Vagina (tissue), 2 donors: ENCODE data around the gene ZNF536. TPM values are rescaled to one million over a fixed set of nuclear protein-coding genes. Genes with fewer than 3 reads are reported as not detected.
A peak's percentile ranks its signal among the peaks of the same experiment; 100 is the strongest.

Experiments used
- DNase-seq, 2 donors: peaks; one replicate each; pipeline ENCODE4 v3.0.0-alpha.2; 2017; ENCODE audit errors: extremely low spot score in 2 of 2
- H3K27ac ChIP-seq: fragments of 200-600 bp; sonication (generic); one replicate; pipeline ENCODE4 v1.5.1; 2019
- H3K27me3 ChIP-seq: fragments of 200-600 bp; sonication (generic); one replicate; pipeline ENCODE4 v1.5.1; 2019
- H3K36me3 ChIP-seq, 2 donors: fragments of 200-600 bp; sonication (generic); one replicate each; pipeline ENCODE4 v1.5.1; 2017 to 2019
- H3K4me1 ChIP-seq: fragments of 200-600 bp; sonication (generic); one replicate; pipeline ENCODE4 v1.5.1; 2019
- H3K4me3 ChIP-seq, 2 donors: fragments of 200-600 bp; sonication (generic); 1 replicate in 1 of 2; 2 replicates in 1 of 2; pipeline ENCODE4 v1.5.1; 2016 to 2019
- H3K9me3 ChIP-seq: fragments of 200-600 bp; sonication (generic); one replicate; pipeline ENCODE4 v1.5.1; 2019
- POLR2A ChIP-seq, 2 donors: fragments of 450-650 bp; IDR thresholded peaks; one replicate each; pipeline ENCODE4 v1.6.1; 2017; ENCODE audit warnings: antibody characterized with exemption in 2 of 2, mild to moderate bottlenecking in 2 of 2, moderate library complexity in 2 of 2
- POLR2AphosphoS5 ChIP-seq, 2 donors: sonication (generic); formaldehyde crosslinking; IDR thresholded peaks; one replicate each; pipeline ENCODE4 v1.9.0; 2017; ENCODE audit warnings: antibody characterized with exemption in 2 of 2, mild to moderate bottlenecking in 2 of 2, low read depth in 1 of 2; ENCODE audit not compliant: insufficient read depth in 1 of 2
- intact Hi-C: fragments of 100-400 bp; cut with DNase I; formaldehyde crosslinking; loops from one replicate; pipeline ENCODE4 v1.15.1; 2023
- total RNA-seq: library from RNA; depleted of rRNA; stranded (reverse); fragments of >200 nt; gene quantifications from one replicate; pipeline ENCODE4 v1.2.3, GENCODE V29; 2016
- TF ChIP-seq, protein P1 (sequence below), 3 experiments: fragments of 450-650 bp in 2 of 3; fragments of 200-600 bp in 1 of 3; sonication (generic) in 1 of 3; IDR thresholded peaks; one replicate each; pipeline ENCODE4 v1.5.1; 2017 to 2019; ENCODE audit warnings: antibody characterized with exemption in 3 of 3, mild to moderate bottlenecking in 2 of 3, moderate library complexity in 2 of 3

Gene ZNF536
- total RNA-seq, 1 donor from 2014 or later: 2.5 TPM

DNA sequence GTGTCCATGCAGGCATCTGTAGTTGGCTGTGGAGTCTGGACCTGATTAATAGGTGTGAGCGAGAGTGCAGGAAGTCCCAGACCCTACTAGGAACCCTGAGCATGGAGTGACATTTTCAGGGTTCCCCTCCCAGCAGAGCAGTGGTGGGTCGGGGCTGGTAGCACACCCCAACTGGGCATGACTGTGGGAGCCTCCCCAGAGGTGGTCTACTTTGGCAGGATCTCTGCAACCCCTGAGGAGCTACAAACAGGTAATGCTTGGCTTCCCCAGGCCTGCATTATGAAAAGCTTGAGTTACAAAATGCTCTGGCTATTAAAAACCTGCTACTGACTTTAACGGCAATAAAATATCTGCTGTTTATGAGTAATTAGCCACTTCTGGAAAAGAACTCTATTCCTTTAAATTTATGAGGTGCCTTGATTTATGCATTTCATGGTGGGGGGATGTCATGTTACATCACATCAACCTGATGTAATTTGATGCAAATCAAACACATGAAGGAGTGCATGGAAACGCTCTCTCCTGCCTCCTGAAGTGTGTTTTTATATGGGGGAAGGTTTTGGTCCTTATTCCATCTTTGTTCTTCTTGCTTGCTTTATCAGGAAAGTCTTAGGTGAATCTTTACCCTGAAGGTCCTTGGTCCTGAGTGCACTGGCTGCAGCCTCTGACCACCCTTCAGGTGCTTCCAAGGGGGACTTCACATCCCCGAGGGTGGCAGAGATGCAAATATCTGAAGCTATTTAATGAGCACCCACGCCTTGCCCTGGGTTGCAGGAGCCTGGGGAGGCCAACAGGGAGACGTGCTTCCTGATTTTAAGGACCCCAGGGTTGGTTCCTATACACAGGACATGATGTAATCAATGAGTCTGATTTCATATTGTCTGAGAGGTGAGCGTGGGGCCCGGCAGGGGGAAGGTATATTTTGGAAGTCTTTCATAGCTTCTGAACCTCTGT is 54.0 kb downstream of the ZNF536 start:
- Histone ChIP-seq H3K27me3 (no peaks in the 10 kb centered on the region), H3K4me3 (no peak overlapping the region), H3K27ac (no peak overlapping the region), H3K9me3 (no peaks in the 10 kb centered on the region), H3K36me3 (no peaks in the 10 kb centered on the region), H3K4me1 (no peaks in the 10 kb centered on the region)
- intact Hi-C loops: no loop called here
- DNase-seq: no peak
- TF ChIP-seq, protein P1, sequence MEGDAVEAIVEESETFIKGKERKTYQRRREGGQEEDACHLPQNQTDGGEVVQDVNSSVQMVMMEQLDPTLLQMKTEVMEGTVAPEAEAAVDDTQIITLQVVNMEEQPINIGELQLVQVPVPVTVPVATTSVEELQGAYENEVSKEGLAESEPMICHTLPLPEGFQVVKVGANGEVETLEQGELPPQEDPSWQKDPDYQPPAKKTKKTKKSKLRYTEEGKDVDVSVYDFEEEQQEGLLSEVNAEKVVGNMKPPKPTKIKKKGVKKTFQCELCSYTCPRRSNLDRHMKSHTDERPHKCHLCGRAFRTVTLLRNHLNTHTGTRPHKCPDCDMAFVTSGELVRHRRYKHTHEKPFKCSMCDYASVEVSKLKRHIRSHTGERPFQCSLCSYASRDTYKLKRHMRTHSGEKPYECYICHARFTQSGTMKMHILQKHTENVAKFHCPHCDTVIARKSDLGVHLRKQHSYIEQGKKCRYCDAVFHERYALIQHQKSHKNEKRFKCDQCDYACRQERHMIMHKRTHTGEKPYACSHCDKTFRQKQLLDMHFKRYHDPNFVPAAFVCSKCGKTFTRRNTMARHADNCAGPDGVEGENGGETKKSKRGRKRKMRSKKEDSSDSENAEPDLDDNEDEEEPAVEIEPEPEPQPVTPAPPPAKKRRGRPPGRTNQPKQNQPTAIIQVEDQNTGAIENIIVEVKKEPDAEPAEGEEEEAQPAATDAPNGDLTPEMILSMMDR (IDR thresholded peaks at IDR 0.05): no peak
- TF ChIP-seq POLR2AphosphoS5 (IDR thresholded peaks at IDR 0.05; ENCODE audit: insufficient read depth in 1 of 2, low read depth in 1 of 2) (no peak), POLR2A (IDR thresholded peaks at IDR 0.05) (no peak)

DNA sequence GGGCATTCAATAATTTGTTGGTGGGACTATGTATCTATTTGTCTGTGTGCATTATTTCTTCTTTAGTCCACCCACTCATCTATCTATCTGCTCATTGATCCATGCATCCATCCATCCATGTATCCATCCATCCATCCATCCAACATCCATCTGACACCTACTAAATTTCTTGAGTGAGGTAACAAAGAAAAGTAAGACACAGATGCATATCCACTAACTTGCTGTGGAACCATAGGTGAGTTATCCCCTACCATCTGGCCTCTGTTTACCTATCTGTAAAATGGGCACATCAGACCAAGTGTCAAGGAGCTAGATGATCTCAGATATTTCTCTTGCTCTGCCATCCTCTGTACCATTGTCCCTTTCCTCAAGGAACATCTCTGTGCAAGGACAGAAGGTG is 54.7 kb downstream of the ZNF536 start:
- intact Hi-C loops: no loop called here
- no peak overlapping the region for H3K4me3 ChIP-seq
- H3K36me3 ChIP-seq: no peaks in the 10 kb centered on the region
- no peak overlapping the region for H3K27ac ChIP-seq
- no peaks in the 10 kb centered on the region for H3K4me1 ChIP-seq
- no peaks in the 10 kb centered on the region for H3K9me3 ChIP-seq
- TF ChIP-seq POLR2A (IDR thresholded peaks at IDR 0.05) (no peak), POLR2AphosphoS5 (IDR thresholded peaks at IDR 0.05; ENCODE audit: insufficient read depth in 1 of 2, low read depth in 1 of 2) (no peak)
- TF ChIP-seq, protein P1 (IDR thresholded peaks at IDR 0.05): no peak
- no peak for DNase-seq
- no peaks in the 10 kb centered on the region for H3K27me3 ChIP-seq

DNA sequence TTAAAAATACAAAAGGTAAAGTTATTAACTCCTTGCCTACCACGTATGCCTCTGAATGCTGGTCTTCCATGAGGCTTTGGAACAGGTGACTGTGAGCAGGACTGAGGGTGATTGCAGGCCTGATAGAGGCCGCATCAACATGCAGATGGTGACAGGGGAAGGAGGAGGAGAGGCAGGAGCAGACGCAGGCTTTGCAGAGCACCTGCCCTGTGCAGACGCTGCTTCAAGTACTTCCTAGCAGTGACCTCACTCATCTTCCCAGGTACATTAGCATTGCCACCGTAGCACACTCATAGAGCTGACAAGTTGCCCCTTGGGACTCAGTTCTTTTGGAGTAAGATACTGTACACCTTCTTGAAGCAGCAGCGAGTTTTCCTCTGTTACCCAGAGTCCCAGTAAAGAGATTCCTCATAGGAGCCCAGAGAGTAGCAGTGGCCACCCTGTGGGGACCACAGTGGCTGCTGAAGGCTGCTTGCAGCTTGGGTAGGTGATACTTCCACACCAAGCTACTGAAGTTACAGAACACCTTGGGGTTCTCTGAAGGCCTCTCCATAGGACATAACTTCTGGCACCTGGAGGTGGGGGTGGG is 56.0 kb downstream of the ZNF536 start:
- Histone ChIP-seq H3K36me3 (no peaks in the 10 kb centered on the region), H3K27ac (no peak overlapping the region), H3K4me3 (no peak overlapping the region), H3K4me1 (no peaks in the 10 kb centered on the region), H3K9me3 (no peaks in the 10 kb centered on the region), H3K27me3 (no peaks in the 10 kb centered on the region)
- TF ChIP-seq POLR2A (IDR thresholded peaks at IDR 0.05): no peak
- TF ChIP-seq, protein P1 (IDR thresholded peaks at IDR 0.05): no peak
- DNase-seq: peak in 1 of 2 donors; percentile 77
- intact Hi-C loops: no loop called here

DNA sequence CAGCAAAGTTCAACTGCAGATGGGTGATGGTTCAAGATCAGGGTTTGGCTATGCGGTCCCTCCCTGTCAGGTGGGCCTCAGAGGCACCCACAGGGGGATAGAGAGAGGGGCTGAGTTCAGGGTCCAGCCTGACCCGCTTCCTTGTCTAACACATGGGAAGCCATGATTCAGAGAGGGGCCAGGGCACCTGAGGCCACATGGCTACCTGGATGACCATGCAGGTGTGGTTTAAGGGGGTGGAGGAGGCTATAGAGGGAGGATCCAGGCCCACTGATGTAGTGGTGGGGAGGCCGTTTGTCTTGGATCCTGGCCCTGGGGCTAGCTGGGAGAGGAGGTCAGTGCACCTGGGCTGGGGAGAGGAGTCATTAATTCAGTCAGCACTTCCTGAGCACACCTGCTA is 56.7 kb downstream of the ZNF536 start:
- Histone ChIP-seq H3K4me1 (no peaks in the 10 kb centered on the region), H3K36me3 (no peaks in the 10 kb centered on the region), H3K27ac (no peak overlapping the region), H3K27me3 (no peaks in the 10 kb centered on the region), H3K4me3 (no peak overlapping the region), H3K9me3 (no peaks in the 10 kb centered on the region)
- TF ChIP-seq, protein P1 (IDR thresholded peaks at IDR 0.05): no peak
- TF ChIP-seq POLR2A (IDR thresholded peaks at IDR 0.05): no peak
- no peak for TF ChIP-seq POLR2AphosphoS5 (IDR thresholded peaks at IDR 0.05; ENCODE audit: insufficient read depth in 1 of 2, low read depth in 1 of 2)
- DNase-seq: peak in 1 of 2 donors; percentile 32
- intact Hi-C loops: no loop called here
